Lung (tissue), 12 donors: ENCODE results near the gene PPP1R15A. TPM values are rescaled to one million over a fixed set of nuclear protein-coding genes. Genes with fewer than 3 reads are reported as not detected.
"Not testable (repeated sequence)": the region's sequence is repeated elsewhere in the genome, so short reads cannot be mapped to it uniquely, and the experiment has no call there.

ENCODE experiments used
- ATAC-seq: fragments of 200-7000 bp; cut with Tn5 transposase; one replicate; pipeline ENCODE4 v1.9.1; 2020; ENCODE audit warnings: moderate number of reproducible peaks; ENCODE audit not compliant: insufficient read depth, low FRiP score
- DNase-seq, 3 donors: peaks; one replicate each; pipeline ENCODE4 v3.0.0-alpha.2; 2013 to 2017
- H3K27ac ChIP-seq, 2 donors: one replicate each; pipeline ENCODE4 v1.5.1; 2013; ENCODE audit warnings: mild to moderate bottlenecking in 2 of 2, moderate library complexity in 2 of 2, control low read depth in 1 of 2, inconsistent platforms in 1 of 2, low read depth in 1 of 2, low read length in 1 of 2
- H3K27me3 ChIP-seq, 3 donors: one replicate each; pipeline ENCODE4 v1.5.1; 2013; ENCODE audit warnings: low read length in 2 of 3; ENCODE audit not compliant: control insufficient read depth in 3 of 3, insufficient read depth in 3 of 3
- H3K36me3 ChIP-seq, 4 donors: one replicate each; pipeline ENCODE4 v1.5.1; 2013; ENCODE audit warnings: low read length in 4 of 4, mild to moderate bottlenecking in 1 of 4, moderate library complexity in 1 of 4; ENCODE audit not compliant: control insufficient read depth in 4 of 4, insufficient read depth in 4 of 4
- H3K4me1 ChIP-seq, 5 donors: one replicate each; pipeline ENCODE4 v1.5.1; 2013; ENCODE audit warnings: low read length in 5 of 5, mild to moderate bottlenecking in 2 of 5, moderate library complexity in 1 of 5; ENCODE audit not compliant: control insufficient read depth in 5 of 5, insufficient read depth in 5 of 5
- H3K4me3 ChIP-seq: one replicate; pipeline ENCODE4 v1.5.1; 2013; ENCODE audit warnings: mild to moderate bottlenecking, control low read depth, moderate library complexity
- H3K9ac ChIP-seq, 2 donors: one replicate each; pipeline ENCODE4 v1.5.1; 2013; ENCODE audit warnings: low read length in 2 of 2, control low read depth in 1 of 2; ENCODE audit not compliant: insufficient read depth in 1 of 2
- H3K9me3 ChIP-seq, 4 donors: one replicate each; pipeline ENCODE4 v1.5.1; 2013; ENCODE audit warnings: low read length in 3 of 4, mild to moderate bottlenecking in 1 of 4, moderate library complexity in 1 of 4; ENCODE audit not compliant: control insufficient read depth in 4 of 4, insufficient read depth in 3 of 4
- CTCF ChIP-seq: IDR thresholded peaks from 2 replicates; pipeline ENCODE4 v1.5.1; 2012; ENCODE audit warnings: mild to moderate bottlenecking; ENCODE audit errors: control extremely low read depth, extremely low read depth
- WGBS, 2 donors: extraction: QIAGEN DNeasy Blood & Tissue Kit; methylation state at CpG; one replicate each; pipeline ENCODE4 v1.1.7; 2013; 5-methylcytosine and 5-hydroxymethylcytosine counted together
- polyA plus RNA-seq, 2 donors: library from polyadenylated mRNA; stranded (reverse); fragments of 200-250 nt; gene quantifications; one replicate each; pipeline ENCODE4 v1.2.1, GENCODE V29; 2013
- total RNA-seq, 2 donors: library from RNA; depleted of rRNA in 1 of 2; stranded (reverse); fragments of >200 nt in 1 of 2; gene quantifications; one replicate each; pipeline ENCODE4 v1.2.1, GENCODE V29; 2014 to 2021
- donor health status: control.
- donor health status: control.
- donor health status: Bipolar disorder and iron deficiency.
- donor health status: healthy.
- donor health status: DM: yes; HTN: yes; CAD: no.

Gene PPP1R15A
- total and polyA plus RNA-seq, 4 donors, result 101 to 208 (median 153) TPM

GRCh38 chr19:48918071-48918470 is 45.9 kb downstream of the PPP1R15A start:
- peaks cover 15 to 60% (median 30%) of the 10 kb centered on the region in 4 donors for H3K36me3 ChIP-seq
- no peaks in the 10 kb centered on the region for H3K9me3 ChIP-seq
- 68 to 83% methylated on average over 6 of the region's 6 CpGs for WGBS, 2 donors
- no peak overlapping the region for H3K4me3 ChIP-seq
- no peak for ATAC-seq
- H3K9ac ChIP-seq, result no peak overlapping the region
- H3K27me3 ChIP-seq, result no peaks in the 10 kb centered on the region
- no peak for TF ChIP-seq CTCF
- no peak overlapping the region for H3K27ac ChIP-seq
- no peak for DNase-seq
- peaks cover 0 to 3% (median 0%) of the 10 kb centered on the region in 5 donors for H3K4me1 ChIP-seq

GRCh38 chr19:48918801-48919247 is 46.6 kb downstream of the PPP1R15A start:
- WGBS, 2 donors, result 91 to 93% methylated on average over 18 of the region's 18 CpGs
- no peak overlapping the region for H3K27ac ChIP-seq
- H3K4me3 ChIP-seq, result no peak overlapping the region
- DNase-seq (peak; percentile 29 to 48 (median 29)), ATAC-seq (no peak)
- TF ChIP-seq CTCF, result no peak
- no peak overlapping the region for H3K9ac ChIP-seq
- peaks cover 15 to 54% (median 25%) of the 10 kb centered on the region in 4 donors for H3K36me3 ChIP-seq
- H3K27me3 ChIP-seq, result no peaks in the 10 kb centered on the region
- no peaks in the 10 kb centered on the region for H3K9me3 ChIP-seq
- H3K4me1 ChIP-seq, result peaks cover 0 to 3% (median 0%) of the 10 kb centered on the region in 5 donors

GRCh38 chr19:48919271-48919670 is 47.0 kb downstream of the PPP1R15A start:
- not testable (repeated sequence) for H3K4me1 ChIP-seq, H3K27me3 ChIP-seq, H3K9ac ChIP-seq, DNase-seq, H3K9me3 ChIP-seq, H3K4me3 ChIP-seq, H3K27ac ChIP-seq, ATAC-seq
- 93 to 99% methylated on average over 8 of the region's 8 CpGs for WGBS, 2 donors
- peaks cover 15 to 51% (median 23%) of the 10 kb centered on the region in 4 donors for H3K36me3 ChIP-seq

GRCh38 chr19:48920949-48921348 is 48.7 kb downstream of the PPP1R15A start:
- no peak for ATAC-seq
- Histone ChIP-seq H3K4me3 (no peak overlapping the region), H3K27me3 (no peaks in the 10 kb centered on the region), H3K9ac (no peak overlapping the region), H3K36me3 (peaks cover 15 to 46% (median 18%) of the 10 kb centered on the region in 4 donors), H3K4me1 (peaks cover 0 to 3% (median 0%) of the 10 kb centered on the region in 5 donors), H3K27ac (no peak overlapping the region), H3K9me3 (no peaks in the 10 kb centered on the region)
- WGBS, 2 donors, result 86 to 90% methylated on average over 10 of the region's 10 CpGs
- no peak for TF ChIP-seq CTCF
- DNase-seq, result no peak
